Gastrocnemius medialis (tissue), 4 donors: ENCODE measurements around the gene PNCK. TPM values are rescaled to one million over a fixed set of nuclear protein-coding genes. Genes with fewer than 3 reads are reported as not detected.

ENCODE experiments used
- ATAC-seq, 2 donors: fragments of 150-250 bp; one replicate each; pipeline ENCODE4 v1.9.1; 2016
- DNase-seq, 2 donors: peaks; one replicate each; pipeline ENCODE4 v3.0.0-alpha.2; 2019
- H3K27ac ChIP-seq, 4 donors: fragments of 200-600 bp; sonication (generic); 1 replicate in 1 of 4; 2 replicates in 3 of 4; pipeline ENCODE4 v1.5.1; 2016 to 2018; ENCODE audit warnings: mild to moderate bottlenecking in 2 of 4, moderate library complexity in 1 of 4
- H3K27me3 ChIP-seq, 3 donors: fragments of 200-600 bp; sonication (generic) in 2 of 3; 1 replicate in 1 of 3; 2 replicates in 2 of 3; pipeline versions ENCODE4 v1.5.1 to v1.6.0; 2016 to 2019; ENCODE audit warnings: mild to moderate bottlenecking in 1 of 3, moderate library complexity in 1 of 3
- H3K36me3 ChIP-seq, 2 donors: fragments of 200-600 bp; sonication (generic) in 1 of 2; one replicate each; pipeline ENCODE4 v1.5.1; 2017 to 2018
- H3K4me1 ChIP-seq, 2 donors: fragments of 200-600 bp; sonication (generic) in 1 of 2; one replicate each; pipeline ENCODE4 v1.5.1; 2016 to 2017; ENCODE audit warnings: mild to moderate bottlenecking in 2 of 2
- H3K4me3 ChIP-seq, 4 donors: fragments of 200-600 bp; sonication (generic) in 3 of 4; 1 replicate in 1 of 4; 2 replicates in 3 of 4; pipeline ENCODE4 v1.5.1; 2016 to 2019; ENCODE audit warnings: mild to moderate bottlenecking in 2 of 4
- H3K9me3 ChIP-seq, 3 donors: fragments of 200-600 bp; sonication (generic) in 2 of 3; 1 replicate in 1 of 3; 2 replicates in 2 of 3; pipeline ENCODE4 v1.5.1; 2016 to 2019
- CTCF ChIP-seq, 5 experiments: fragments of 450-650 bp in 3 of 5; fragments of 200-600 bp in 2 of 5; sonication (generic) in 2 of 5; IDR thresholded peaks in 4 of 5; conservative IDR thresholded peaks in 1 of 5; 1 replicate in 4 of 5; 2 replicates in 1 of 5; pipeline ENCODE4 v1.5.1; 2016 to 2019; ENCODE audit warnings: antibody characterized with exemption in 5 of 5, mild to moderate bottlenecking in 3 of 5, moderate library complexity in 3 of 5
- POLR2A ChIP-seq, 2 donors: fragments of 450-650 bp; IDR thresholded peaks; one replicate each; pipeline ENCODE4 v1.6.1; 2017; ENCODE audit warnings: antibody characterized with exemption in 2 of 2, mild to moderate bottlenecking in 2 of 2, moderate library complexity in 2 of 2
- in situ Hi-C, 4 donors: fragments of 200-750 bp; cut with MboI; loops; one replicate each; pipeline versions ENCODE4 v1.15.0 to v1.8.0; 2017; ENCODE audit warnings: low sequenced_read_pairs in 4 of 4
- intact Hi-C: fragments of 100-400 bp; cut with DNase I; formaldehyde crosslinking; loops from one replicate; pipeline ENCODE4 v1.15.1; 2023; ENCODE audit warnings: low total_unique reads
- total RNA-seq, 4 donors: library from RNA; depleted of rRNA; stranded (reverse); fragments of >200 nt; gene quantifications; one replicate each; pipeline versions ENCODE4 v1.1.0 to v1.2.3, GENCODE V29; 2016

Gene PNCK
- total RNA-seq, 4 donors from 2014 or later: 0.98 to 1.6 TPM; not detected in 2

- peaks cover 7 to 47% (median 26%) of the 10 kb centered on the region in 3 donors for H3K27me3 ChIP-seq
- ATAC-seq (no peak), DNase-seq (no peak)
- intact Hi-C loops: no loop called here
- no peak overlapping the region for H3K4me3 ChIP-seq
- TF ChIP-seq CTCF (IDR thresholded peaks at IDR 0.05 in 4 of 5, conservative IDR thresholded peaks at IDR 0.05 in 1 of 5) (no peak), POLR2A (IDR thresholded peaks at IDR 0.05) (no peak)
- no peak overlapping the region for H3K27ac ChIP-seq
- H3K4me1 ChIP-seq: no peaks in the 10 kb centered on the region
- in situ Hi-C loops: no loop called here
- no peaks in the 10 kb centered on the region for H3K9me3 ChIP-seq
- no peaks in the 10 kb centered on the region for H3K36me3 ChIP-seq
Measured at GRCh38 chrX:153648358-153649177, 25.0 kb downstream of the PNCK start.

DNA sequence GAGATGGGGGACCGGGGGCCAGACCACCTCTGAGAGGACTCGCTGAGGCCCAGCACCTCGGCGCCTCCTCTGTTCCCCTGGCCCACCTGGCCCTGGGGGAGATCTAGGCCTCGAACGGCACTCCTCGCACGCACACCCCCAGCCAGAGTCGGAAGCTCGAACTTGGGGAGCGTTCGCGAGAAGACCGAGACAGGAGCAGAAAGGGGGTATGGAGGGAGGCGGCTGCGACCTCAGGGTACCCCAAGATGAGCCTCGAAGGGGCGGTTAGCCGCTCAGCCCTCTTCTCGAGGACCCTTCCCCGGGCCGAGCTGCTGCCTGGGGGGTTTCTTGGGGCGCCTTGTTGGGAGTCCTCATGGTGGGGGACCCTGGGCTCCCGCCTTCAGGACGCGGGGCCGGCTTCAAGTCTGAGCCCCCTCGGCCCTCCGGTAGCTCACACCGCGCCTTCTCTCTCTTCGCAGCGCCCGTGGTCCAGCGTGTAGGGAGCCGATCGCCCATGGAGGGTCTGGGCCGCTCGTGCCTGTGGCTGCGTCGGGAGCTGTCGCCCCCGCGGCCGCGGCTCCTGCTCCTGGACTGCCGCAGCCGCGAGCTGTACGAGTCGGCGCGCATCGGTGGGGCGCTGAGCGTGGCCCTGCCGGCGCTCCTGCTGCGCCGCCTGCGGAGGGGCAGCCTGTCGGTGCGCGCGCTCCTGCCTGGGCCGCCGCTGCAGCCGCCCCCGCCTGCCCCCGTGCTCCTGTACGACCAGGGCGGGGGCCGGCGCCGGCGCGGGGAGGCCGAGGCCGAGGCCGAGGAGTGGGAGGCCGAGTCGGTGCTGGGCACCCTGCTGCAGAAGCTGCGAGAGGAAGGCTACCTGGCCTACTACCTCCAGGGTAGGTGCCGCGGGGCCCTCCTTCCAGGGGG, 25.9 kb downstream of the PNCK start:
- H3K27me3 ChIP-seq: peaks cover 15 to 56% (median 35%) of the 10 kb centered on the region in 3 donors

GRCh38 chrX:153646620-153647373, 26.8 kb downstream of the PNCK start, which contains the start of gene DUSP9:
DUSP9 (plus strand) TSS chrX:153647203; CDS start chrX:153647954, 751 bp downstream.
- in situ Hi-C loops: no loop called here
- ATAC-seq: no peak
- no peak for DNase-seq
- Histone ChIP-seq H3K36me3 (no peaks in the 10 kb centered on the region), H3K27ac (no peak within 1 kb of the TSS), H3K9me3 (no peaks in the 10 kb centered on the region), H3K4me3 (no peak within 1 kb of the TSS), H3K4me1 (peaks cover 0 to 7% of the 10 kb centered on the region in 2 donors), H3K27me3 (peaks cover 18 to 65% (median 44%) of the 10 kb centered on the region in 3 donors)
- TF ChIP-seq POLR2A (IDR thresholded peaks at IDR 0.05) (no peak), CTCF (IDR thresholded peaks at IDR 0.05 in 4 of 5, conservative IDR thresholded peaks at IDR 0.05 in 1 of 5) (no peak)
- intact Hi-C loops: no loop called here

More for the DNA sequence above, 25.9 kb downstream of the PNCK start:
- ATAC-seq (no peak), DNase-seq (no peak)
- in situ Hi-C loops (no loop called here), intact Hi-C loops (no loop called here)
- no peak overlapping the region for H3K27ac ChIP-seq
- H3K4me1 ChIP-seq: no peaks in the 10 kb centered on the region
- no peak overlapping the region for H3K4me3 ChIP-seq
- H3K36me3 ChIP-seq: no peaks in the 10 kb centered on the region
- H3K9me3 ChIP-seq: no peaks in the 10 kb centered on the region
- TF ChIP-seq POLR2A (IDR thresholded peaks at IDR 0.05): no peak
- TF ChIP-seq CTCF (IDR thresholded peaks at IDR 0.05 in 4 of 5, conservative IDR thresholded peaks at IDR 0.05 in 1 of 5): no peak

GRCh38 chrX:153645921-153646488, 27.6 kb downstream of the PNCK start:
- intact Hi-C loops: no loop called here
- no peak for DNase-seq

More at GRCh38 chrX:153645921-153646488, 27.6 kb downstream of the PNCK start:
- Histone ChIP-seq H3K9me3 (no peaks in the 10 kb centered on the region), H3K36me3 (no peaks in the 10 kb centered on the region), H3K4me3 (no peak overlapping the region), H3K27me3 (peaks cover 19 to 71% (median 46%) of the 10 kb centered on the region in 3 donors), H3K27ac (no peak overlapping the region), H3K4me1 (peaks cover 0 to 8% of the 10 kb centered on the region in 2 donors)
- in situ Hi-C loops: no loop called here
- no peak for ATAC-seq
- TF ChIP-seq POLR2A (IDR thresholded peaks at IDR 0.05) (no peak), CTCF (IDR thresholded peaks at IDR 0.05 in 4 of 5, conservative IDR thresholded peaks at IDR 0.05 in 1 of 5) (no peak)
